HG02970 (cell line): ENCODE data around the gene TACR1.

Experiments used
- ATAC-seq: cut with Tn5 transposase; IDR thresholded peaks from one replicate; pipeline ENCODE4 v1.9.1; 2021; ENCODE audit warnings: mild to moderate bottlenecking, moderate library complexity, moderate number of reproducible peaks; ENCODE audit not compliant: unreplicated experiment, low FRiP score

Gene TACR1

GRCh38 chr2:75025216-75025615 is 174.1 kb downstream of the TACR1 start:
- ATAC-seq = no peak

- no peak for ATAC-seq
Observed at GRCh38 chr2:75023666-75024455, 175.5 kb downstream of the TACR1 start.

- ATAC-seq = no peak
Observed at GRCh38 chr2:75022516-75022915, 176.8 kb downstream of the TACR1 start.

- ATAC-seq = no peak
Observed at GRCh38 chr2:75021672-75022071, 177.6 kb downstream of the TACR1 start.

GRCh38 chr2:75020476-75020875 is 178.8 kb downstream of the TACR1 start:
- no peak for ATAC-seq

- ATAC-seq = no peak
Observed at GRCh38 chr2:75019790-75020189, 179.5 kb downstream of the TACR1 start.

GRCh38 chr2:75018162-75018561 is 181.2 kb downstream of the TACR1 start:
- no peak for ATAC-seq

- ATAC-seq = no peak
Observed at GRCh38 chr2:75012080-75012479, 187.2 kb downstream of the TACR1 start.

GRCh38 chr2:75010571-75010970 is 188.7 kb downstream of the TACR1 start:
- no peak for ATAC-seq

GRCh38 chr2:75007819-75008218 is 191.5 kb downstream of the TACR1 start:
- no peak for ATAC-seq

- no peak for ATAC-seq
Observed at GRCh38 chr2:75007061-75007460, 192.3 kb downstream of the TACR1 start.

- ATAC-seq = no peak
Observed at GRCh38 chr2:75006041-75006440, 193.3 kb downstream of the TACR1 start.

GRCh38 chr2:75003773-75004172 is 195.5 kb downstream of the TACR1 start:
- ATAC-seq = no peak

GRCh38 chr2:75003276-75003675 is 196.0 kb downstream of the TACR1 start:
- no peak for ATAC-seq

- no peak for ATAC-seq
Observed at GRCh38 chr2:75002007-75002406, 197.3 kb downstream of the TACR1 start.

GRCh38 chr2:74999468-74999867 is 199.9 kb downstream of the TACR1 start:
- ATAC-seq = no peak
